Activated T-cell treated with anti-CD3 and anti-CD28 coated beads for 24 hours (primary cell): ENCODE results near the gene KRTAP9-4.
"Not testable (repeated sequence)": the region's sequence is repeated elsewhere in the genome, so short reads cannot be mapped to it uniquely, and the experiment has no call there.

Experiments used
- DNase-seq: peaks from one replicate; pipeline ENCODE4 v3.0.0-alpha.2; 2020; ENCODE audit warnings: low read depth

Gene KRTAP9-4, protein sequence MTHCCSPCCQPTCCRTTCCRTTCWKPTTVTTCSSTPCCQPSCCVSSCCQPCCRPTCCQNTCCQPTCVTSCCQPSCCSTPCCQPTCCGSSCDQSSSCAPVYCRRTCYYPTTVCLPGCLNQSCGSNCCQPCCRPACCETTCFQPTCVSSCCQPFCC

DNA sequence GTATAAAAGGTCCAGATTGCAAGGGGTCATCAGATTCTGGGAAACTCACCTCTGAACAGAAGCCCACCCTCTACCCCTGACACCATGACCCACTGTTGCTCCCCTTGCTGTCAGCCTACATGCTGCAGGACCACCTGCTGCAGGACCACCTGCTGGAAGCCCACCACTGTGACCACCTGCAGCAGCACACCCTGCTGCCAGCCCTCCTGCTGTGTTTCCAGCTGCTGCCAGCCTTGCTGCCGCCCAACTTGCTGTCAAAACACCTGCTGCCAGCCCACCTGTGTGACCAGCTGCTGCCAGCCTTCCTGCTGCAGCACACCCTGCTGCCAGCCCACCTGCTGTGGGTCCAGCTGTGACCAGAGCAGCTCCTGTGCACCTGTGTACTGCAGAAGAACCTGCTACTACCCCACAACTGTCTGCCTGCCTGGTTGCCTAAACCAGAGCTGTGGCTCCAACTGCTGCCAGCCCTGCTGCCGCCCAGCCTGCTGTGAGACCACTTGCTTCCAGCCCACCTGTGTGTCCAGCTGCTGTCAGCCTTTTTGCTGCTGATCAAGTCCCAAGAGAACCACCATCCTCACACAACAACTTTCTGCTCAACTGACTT, at the start of gene KRTAP9-4:
TSS of gene KRTAP9-4 (plus strand) at position 51 of the 604 bp plus-strand sequence. CDS start at position 85, 34 bp downstream.
- not testable (repeated sequence) for DNase-seq

DNA sequence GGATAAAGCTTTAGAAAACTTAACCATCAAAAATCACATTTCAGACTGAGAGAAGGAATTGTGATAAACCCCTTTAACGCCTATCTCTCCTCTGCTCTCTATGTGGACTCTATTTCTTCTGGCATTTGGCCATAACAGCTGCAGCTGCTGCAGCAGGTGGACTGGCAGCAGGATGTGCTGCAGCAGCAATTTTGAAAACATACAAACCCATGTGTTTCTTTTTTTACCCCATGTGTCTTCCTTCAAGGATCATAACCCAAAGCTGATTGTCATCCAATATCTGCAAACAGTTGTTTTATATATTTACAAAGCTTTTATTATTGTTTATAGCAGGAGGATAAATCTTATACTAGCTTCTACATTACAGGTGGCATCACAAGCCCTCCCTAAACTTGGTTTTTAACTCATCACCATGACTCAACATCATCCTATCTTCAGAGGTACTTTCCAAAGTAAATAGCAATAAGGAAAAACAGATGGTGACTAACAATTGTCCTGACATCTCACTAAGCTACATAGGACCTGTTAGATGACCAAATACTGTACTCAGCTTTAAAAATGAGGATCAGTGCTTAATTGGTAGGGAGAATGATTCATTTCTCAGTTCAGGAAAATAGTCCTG, 37.5 kb upstream of the KRTAP9-4 start:
- no peak for DNase-seq

DNA sequence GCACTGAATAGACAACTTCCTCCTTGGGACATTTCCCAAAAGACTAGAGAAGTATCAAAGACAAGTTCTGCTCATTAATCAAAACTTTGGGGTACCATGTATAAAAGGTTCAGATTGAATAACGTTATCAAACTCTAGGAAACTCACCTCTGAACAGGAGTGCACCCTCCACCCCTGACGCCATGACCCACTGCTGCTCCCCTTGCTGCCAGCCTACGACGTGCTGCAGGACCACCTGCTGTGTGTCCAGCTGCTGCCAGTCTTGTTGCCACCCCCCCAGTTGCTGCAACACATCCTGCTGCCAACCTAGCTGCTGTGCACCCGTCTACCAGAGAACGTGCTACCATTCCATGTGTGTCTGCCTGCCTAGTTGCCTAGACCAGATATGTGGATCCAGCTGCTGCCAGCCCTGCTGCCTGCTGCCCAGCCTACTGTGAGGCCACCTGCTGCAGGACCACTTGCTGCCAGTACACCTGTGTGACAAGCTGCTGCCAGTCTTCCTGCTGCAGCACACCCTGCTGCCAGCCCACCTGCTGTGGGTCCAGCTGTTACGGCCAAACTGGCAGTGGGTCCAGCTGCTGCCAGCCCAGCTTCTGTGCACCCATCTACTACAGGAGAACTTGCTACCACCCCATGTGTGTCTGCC, 36.8 kb upstream of the KRTAP9-4 start:
- DNase-seq = no peak

DNA sequence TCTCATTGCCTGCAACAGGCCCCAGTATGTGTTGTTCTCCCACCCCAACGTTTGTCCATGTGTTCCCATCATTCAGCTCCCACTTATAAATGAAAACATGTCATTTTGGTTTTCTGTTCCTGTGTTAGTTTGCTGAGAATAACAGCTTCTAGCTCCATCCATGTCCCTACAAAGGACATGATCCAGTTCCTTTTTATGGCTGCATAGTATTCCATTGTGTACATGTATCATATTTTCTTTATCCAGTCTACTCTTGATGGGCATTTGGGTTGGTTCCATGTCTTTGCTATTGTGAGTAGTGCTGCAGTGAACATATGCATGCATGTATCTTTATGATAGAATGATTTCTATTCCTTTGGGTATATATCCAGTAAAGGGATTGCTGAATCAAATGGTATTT, 33.8 kb upstream of the KRTAP9-4 start:
- no peak for DNase-seq

DNA sequence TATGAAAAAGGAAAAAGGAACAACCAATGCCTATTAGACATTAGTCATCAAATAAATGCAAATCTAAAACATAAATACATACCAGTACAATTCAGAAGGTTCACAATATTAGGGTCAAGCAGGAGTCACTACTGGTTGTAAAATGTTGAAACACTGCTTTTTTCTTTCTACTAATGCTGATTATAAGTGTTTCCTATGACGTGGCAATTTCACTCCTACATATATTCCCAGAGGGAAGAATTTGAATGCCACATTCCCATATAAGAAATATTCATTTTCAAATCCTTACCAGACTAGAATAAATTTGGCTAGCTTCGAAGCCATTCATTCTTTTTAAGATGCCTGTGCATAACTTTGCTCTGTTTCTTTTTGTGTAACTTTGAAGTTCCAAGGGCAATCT, 25.7 kb upstream of the KRTAP9-4 start:
- DNase-seq = no peak

DNA sequence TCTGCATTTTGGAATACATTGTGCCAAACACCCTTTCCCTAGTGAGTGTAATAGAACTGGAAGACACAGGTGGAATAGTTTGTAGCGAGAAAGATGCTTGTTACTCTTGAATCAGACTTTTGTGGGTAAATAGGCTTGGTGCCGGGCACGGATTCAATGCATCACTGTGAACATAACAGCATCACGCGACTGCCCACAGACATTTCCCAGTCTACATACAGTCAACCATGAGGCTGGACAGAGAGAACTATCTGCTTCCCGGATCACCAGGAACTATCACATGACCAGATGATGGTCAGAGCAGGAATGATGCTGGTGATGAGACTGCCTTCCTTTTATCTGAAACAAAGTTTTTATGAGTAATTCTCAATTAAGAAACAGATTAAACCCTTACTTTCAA, 23.4 kb upstream of the KRTAP9-4 start:
- DNase-seq = no peak

DNA sequence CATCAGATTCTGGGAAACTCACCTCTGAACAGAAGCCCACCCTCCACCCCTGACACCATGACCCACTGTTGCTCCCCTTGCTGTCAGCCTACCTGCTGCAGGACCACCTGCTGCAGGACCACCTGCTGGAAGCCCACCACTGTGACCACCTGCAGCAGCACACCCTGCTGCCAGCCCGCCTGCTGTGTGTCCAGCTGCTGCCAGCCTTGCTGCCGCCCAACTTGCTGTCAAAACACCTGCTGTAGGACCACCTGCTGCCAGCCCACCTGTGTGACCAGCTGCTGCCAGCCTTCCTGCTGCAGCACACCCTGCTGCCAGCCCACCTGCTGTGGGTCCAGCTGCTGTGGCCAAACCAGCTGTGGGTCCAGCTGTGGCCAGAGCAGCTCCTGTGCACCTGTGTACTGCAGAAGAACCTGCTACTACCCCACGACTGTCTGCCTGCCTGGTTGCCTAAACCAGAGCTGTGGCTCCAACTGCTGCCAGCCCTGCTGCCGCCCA, 22.8 kb upstream of the KRTAP9-4 start, which contains the start of gene KRTAP9-2:
TSS of gene KRTAP9-2 (plus strand) at position 51 of the 498 bp plus-strand sequence. CDS start at position 58, 7 bp downstream.
- DNase-seq = not testable (repeated sequence)

DNA sequence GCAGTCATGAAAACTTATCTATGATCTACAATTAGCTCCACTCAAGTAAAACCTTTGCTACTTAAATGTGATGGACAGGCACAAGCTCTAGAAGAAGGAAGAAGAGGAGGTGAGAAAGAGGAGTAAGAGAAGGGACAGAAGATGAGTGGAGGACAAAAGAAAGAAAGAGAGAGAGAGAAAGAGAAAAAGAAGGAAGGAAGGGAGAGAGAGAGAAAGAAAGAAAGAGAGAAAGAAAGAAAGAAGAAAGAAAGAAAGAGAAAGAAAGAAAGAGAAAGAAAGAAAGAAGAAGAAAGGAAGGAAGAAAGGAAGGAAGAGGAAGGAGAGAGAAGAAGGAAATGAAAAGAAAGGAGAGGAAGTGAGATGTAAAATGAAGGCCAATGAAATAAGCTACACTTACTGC, 19.4 kb upstream of the KRTAP9-4 start:
- no peak for DNase-seq

DNA sequence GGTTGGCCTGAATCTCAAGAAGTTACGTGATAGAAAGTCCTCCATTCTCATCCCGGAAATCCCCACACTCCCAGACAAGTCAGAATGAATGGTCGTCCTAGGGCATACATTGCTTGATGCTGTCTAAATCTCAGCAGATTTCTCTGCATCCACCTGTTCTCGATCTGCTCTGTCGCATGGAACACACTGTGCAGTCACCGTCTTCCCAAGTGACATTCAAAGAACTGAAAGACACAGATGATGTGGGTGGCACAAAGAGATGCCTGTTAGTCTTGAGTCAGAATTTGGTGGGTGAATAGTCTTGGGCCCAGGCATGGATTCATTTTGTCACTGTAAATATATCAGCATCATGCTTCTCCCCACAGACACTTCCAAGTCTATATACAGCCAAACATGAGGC, 17.8 kb upstream of the KRTAP9-4 start:
- no peak for DNase-seq

DNA sequence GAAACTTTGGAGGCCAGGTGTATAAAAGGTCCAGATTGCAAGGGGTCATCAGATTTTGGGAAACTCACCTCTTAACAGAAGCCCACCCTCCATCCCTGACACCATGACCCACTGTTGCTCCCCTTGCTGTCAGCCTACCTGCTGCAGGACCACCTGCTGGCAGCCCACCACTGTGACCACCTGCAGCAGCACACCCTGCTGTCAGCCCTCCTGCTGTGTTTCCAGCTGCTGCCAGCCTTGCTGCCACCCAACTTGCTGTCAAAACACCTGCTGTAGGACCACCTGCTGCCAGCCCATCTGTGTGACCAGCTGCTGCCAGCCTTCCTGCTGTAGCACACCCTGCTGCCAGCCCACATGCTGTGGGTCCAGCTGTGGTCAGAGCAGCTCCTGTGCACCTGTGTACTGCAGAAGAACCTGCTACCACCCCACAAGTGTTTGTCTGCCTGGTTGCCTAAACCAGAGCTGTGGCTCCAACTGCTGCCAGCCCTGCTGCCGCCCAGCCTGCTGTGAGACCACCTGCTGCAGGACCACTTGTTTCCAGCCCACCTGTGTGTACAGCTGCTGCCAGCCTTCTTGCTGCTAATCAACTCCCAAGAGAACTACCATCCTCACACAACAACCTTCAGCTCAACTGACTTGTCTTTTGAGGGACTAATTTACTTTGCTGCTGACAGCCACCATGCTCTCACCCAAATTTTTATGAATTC, 16.9 kb upstream of the KRTAP9-4 start, which contains the start of gene KRTAP9-3:
TSS of gene KRTAP9-3 (plus strand) at position 51 of the 707 bp plus-strand sequence. CDS start at position 104, 53 bp downstream.
- DNase-seq = not testable (repeated sequence)

DNA sequence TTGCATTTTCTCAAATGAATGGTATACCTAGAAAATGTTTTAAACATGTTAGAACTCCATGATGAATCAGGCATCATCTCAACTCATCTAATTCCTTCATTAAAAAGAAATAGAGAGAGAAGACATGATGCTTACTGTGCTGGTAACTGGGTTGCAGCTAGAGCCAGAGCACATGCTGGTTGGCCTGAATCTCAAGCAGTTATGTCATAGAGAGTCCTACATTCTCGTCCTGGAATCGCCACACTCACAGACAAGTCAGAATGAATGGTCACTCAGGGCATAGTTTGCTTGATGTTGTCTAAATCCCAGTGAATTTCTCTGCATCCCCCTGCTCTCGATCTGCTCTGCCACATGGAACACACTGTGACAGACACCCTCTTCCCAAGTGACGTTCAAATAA, 12.4 kb upstream of the KRTAP9-4 start:
- DNase-seq = not testable (repeated sequence)

DNA sequence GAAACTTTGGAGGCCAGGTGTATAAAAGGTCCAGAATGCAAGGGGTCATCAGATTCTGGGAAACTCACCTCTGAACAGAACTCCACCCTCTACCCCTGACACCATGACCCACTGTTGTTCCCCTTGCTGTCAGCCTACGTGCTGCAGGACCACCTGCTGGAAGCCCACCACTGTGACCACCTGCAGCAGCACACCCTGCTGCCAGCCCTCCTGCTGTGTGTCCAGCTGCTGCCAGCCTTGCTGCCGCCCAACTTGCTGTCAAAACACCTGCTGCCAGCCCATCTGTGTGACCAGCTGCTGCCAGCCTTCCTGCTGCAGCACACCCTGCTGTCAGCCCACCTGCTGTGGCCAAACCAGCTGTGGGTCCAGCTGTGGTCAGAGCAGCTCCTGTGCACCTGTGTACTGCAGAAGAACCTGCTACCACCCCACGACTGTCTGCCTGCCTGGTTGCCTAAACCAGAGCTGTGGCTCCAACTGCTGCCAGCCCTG, 11.5 kb upstream of the KRTAP9-4 start, which contains the start of gene KRTAP9-8:
TSS of gene KRTAP9-8 (plus strand) at position 51 of the 489 bp plus-strand sequence. CDS start at position 104, 53 bp downstream.
- not testable (repeated sequence) for DNase-seq

DNA sequence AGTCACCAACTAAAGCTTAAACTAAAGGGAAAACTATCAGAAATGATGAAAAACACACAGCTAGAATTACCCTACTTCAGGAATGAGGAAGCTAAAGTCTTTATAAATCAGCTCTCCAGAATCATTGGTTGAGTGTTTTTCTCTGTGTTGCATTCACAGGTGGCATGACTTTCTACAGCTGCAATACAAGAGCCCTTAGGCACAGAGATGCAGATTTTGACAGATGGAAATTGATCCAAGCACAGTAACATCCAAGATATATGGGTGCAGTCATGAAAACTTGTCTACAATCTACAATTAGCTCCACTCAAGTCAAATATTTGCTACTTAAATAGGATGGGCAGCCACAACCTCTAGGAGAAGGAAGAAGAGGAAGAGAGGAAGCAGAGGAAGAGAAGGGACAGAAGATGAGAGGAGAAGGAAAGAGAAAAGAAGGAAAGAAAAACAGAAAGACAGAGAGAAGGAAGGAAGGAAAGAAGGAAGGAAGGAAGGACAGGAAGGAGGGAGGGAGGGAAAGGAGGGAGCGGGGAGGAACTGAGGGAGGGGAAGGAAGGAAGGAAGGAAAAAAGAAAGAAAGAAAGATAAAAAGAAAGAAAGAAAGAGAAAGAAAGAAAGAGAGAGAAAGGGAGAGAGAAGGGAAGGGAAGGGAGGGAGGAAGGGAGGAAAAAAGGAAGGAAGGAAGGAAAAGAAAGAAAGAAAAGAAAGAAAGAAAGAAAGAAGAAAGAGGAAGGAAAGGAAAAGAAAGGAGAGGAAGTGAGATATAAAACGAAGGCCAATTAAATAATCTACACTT, 2.3 kb upstream of the KRTAP9-4 start:
- DNase-seq = not testable (repeated sequence)

DNA sequence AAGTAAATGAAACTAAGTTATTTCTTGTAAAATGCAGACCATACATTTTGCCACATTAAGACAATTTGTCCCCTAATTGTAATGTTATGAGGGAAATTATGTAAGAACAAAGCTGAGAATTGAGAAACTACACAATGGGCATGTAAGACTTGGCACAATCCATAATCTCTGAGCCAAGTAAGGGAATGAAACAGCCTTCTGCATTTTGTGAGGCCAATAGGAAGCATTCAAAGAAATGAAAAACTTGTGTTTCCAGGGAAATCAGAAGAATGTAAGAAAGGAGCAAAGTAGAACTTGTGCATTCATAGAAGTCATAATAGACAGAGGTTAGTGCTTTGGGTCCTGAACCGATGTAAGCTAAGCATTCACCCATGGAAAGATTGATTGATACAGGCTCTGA, 1.8 kb downstream of the KRTAP9-4 start:
- no peak for DNase-seq

DNA sequence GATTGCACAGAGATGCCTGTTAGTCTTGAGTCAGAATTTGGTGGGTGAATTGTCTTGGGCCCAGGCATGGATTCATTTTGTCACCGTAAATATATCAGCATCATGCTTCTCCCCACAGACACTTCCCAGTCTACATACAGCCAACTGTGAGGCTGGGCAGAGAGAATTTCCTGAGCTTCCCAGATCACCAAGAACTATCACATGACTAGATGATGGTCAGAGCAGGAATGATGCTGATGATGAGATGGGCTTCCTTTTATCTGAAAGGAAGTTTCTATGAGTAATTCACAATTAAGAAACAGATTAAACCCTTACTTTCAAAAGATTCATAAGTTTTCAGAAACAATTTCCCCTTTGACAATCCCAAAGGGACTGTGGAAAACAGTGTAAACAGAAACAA, 5.4 kb downstream of the KRTAP9-4 start:
- DNase-seq = no peak

DNA sequence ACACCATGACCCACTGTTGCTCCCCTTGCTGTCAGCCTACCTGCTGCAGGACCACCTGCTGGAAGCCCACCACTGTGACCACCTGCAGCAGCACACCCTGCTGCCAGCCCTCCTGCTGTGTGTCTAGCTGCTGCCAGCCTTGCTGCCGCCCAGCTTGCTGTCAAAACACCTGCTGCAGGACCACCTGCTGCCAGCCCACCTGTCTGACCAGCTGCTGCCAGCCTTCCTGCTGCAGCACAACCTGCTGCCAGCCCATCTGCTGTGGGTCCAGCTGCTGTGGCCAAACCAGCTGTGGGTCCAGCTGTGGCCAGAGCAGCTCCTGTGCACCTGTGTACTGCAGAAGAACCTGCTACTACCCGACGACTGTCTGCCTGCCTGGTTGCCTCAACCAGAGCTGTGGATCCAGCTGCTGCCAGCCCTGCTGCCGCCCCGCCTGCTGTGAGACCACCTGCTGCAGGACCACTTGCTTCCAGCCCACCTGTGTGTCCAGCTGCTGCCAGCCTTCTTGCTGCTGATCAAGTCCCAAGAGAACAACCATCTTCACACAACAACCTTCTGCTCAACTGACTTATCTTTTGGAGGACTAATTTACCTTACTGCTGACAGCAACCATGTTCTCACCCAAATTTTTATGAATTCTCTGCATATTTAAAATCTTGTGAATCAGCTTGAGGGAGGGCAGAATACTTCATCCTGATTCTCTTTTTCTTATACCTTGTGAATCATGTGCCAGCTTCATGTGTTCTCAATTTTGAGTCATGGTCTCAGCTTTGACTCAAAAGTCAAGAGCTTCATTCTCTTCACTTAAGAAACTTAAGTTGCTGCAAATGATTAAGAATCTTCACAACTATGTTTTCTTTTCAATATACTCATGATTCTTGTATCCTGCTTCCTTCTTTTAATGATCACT, 6.1 kb downstream of the KRTAP9-4 start, which contains the start of gene KRTAP9-9:
TSS of gene KRTAP9-9 (plus strand) at position 4 of the 910 bp plus-strand sequence.
- DNase-seq = not testable (repeated sequence)

DNA sequence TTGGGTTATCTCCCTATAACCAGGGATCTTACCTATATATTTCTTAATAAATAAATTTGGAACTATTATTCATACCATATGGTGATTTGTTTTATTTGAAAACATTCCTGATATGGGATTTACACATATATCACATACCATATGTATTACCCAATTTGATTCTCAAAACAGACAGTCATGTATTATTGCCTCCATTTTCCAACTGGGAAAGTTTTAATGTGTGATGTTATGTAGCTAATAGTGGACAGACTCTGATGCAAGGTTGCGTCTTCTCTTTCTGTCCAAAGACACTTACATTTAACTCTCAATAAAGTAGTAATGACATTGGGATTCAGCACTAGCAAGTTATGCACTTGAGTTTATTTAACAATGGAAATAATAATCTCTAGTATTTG, 6.8 kb downstream of the KRTAP9-4 start:
- no peak for DNase-seq

DNA sequence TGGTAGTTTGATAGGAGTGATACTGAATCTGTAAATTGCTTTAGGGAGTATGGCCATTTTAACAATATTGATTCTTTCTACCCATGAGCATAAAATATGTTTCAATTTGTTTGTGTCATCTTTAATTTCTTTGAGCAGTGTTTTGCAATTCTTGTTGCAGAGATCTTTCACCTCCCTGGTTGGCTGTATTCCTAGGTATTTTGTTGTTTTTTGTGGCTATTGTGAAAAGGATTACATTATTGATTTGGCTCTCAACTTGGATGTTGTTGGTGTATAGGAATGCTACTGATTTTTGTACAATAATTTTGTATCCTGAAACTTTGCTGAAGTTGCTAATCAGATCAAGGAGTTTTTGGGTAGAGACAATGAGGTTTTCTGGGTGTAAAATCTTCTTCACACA, 8.9 kb downstream of the KRTAP9-4 start:
- DNase-seq = no peak

DNA sequence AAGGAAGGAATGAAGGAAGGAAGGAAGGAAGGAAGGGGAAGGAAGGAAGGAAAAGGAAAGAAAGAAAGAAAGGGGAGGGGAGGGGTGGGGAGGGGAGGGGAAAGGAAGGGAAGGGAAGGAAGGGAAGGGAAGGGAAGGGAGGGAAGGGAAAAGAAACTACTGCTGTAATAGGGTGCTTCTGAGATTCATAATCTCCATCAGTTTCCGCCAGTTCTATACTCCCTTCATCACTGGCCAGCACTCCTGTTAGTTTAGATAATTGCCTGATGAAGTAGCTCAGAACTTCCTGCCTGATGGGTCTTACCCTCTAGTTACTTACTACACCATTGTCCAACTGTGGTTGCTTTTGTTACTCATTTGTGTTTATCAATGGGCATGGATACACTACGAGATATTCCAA, 13.7 kb downstream of the KRTAP9-4 start:
- no peak for DNase-seq

DNA sequence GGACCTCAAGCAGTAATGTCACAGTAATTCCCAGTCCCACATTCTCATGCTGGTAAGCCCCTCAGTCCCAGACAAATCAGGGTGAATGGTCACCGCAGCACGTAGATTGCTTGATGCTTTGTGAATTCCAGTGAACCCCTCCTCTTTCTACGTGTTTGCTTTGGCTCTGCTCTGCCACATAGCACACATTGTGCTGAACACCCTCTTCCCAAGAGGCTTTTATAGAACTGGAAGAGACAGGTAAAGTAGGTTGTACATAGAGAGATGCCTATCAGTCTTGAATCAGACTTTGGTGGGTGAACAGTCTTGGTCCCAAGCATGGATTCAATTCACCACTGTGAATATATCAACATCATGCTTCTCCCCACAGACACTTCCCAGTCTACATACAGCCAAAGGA, 15.1 kb downstream of the KRTAP9-4 start:
- DNase-seq = no peak
